GM19238 (cell line): ENCODE measurements around the gene SHOC1.
"Not testable (repeated sequence)": the region's sequence is repeated elsewhere in the genome, so short reads cannot be mapped to it uniquely, and the experiment has no call there.

Experiments used
- DNase-seq: peaks from one replicate; pipeline ENCODE4 v3.0.0; 2011; ENCODE audit warnings: low spot score; ENCODE audit not compliant: insufficient read length

Gene SHOC1

DNA sequence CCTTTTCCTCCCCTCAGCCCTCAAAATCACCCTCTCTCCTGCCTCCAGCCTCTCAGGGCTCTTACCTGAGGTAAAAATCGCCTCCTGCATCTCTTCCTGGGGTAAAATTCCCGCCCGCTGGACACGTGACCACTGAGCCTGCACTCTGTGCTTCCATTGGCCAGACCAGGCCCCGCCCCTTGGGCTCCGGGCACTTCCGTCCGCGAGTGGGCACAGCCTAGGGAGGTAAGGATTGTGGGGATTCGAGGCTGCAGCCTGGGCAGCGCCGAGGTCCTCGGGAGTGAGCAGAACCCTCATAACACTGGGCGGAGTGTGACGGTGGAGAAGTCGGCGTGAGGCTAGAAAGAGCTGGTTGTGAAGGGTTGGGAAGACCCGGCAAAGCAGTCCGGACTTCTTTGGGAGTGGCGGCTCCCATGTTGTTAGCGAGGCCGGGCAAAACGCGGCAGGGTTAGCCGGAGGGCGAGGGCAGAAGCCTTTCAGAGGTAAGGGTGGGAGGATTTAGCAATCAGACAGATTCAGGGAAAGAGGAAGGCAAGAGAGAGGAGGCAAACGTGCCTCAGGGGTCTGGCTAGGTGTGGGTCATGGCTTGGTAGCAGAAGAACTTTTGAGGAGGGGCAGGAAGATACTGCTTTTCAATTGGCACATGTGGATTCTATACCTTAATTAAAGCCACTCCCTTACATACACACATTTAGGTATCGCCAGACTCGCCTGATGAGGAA is at the start of gene SHOC1:
TSS of gene SHOC1 (minus strand) at position 103 of the 722 bp plus-strand sequence. CDS start 3,519 bp downstream, outside the sequence.
- DNase-seq: no peak

DNA sequence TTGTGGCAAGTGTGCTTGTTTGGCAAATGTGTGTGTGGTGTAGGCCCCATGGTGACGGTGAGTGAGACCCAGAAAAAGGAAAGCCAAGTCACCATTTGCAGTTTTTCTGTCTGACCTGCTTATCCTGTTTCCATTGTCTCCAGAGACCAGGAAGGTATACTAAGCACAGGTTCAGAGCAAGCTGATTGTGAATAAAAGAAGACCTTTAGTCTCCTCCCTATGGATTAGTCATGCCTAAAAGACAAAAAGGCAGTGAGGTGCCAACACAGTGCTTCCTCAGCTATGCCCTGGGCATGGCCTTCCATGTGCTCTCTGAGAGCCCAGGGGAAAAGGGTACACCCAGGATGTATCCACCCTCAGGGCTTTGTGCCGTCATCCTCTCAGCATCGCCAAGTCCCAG is 49.2 kb upstream of the SHOC1 start:
- DNase-seq: no peak

DNA sequence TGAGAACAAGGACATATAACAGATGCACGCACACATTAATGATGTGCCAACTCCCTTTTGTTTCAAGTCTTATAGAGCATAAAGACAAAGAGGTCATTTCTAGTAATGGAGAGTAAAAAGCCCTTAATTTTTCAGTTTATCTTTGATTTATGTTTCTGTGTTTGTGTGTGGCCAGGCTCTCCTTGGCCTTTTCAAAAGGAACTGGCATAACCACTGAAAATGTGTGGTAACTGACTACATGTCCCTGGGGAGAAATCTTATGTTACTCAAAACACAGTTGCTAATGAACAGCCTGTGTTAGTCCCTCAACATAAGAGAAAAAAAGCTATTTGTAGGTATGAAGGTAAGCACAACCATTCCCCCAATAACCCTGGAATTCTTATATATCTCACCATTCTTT is 47.6 kb upstream of the SHOC1 start:
- DNase-seq: no peak

DNA sequence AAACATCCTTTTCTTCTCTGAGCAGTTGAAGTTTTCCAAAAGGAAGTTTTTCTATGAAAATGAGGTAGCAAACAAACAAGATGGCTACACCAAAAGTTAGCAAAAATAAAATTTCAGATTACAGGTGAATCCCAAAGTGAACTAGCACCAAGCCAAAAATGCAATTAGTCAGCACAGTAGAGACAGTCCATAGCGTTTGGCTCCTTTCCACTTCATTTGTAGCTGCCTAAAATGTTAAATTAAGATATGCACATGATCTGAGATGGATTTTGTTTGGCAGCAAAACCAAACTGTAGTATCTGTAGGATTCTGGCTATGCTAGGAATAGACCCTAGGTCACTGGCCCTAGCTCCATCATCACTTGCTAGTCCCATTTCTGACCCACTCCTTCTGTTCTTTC is 45.7 kb upstream of the SHOC1 start:
- DNase-seq: no peak

DNA sequence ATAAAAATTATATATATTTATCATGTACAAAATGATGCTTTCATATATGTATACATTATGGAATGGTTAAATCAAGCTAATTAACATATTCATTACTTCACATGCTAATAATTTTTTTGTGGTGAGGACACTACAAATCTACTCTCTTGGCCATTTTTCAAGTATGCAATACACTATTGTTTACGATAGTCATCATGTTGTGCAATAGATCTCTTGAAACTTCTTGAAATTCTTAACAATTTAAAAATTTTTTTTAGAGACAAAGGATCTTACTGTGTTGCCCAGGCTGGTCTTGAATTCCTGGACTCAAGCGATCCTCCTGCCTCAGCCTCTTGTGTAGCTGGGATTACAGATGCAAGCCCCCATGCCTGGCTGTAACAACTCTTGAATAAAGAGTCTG is 45.2 kb upstream of the SHOC1 start:
- DNase-seq: no peak

DNA sequence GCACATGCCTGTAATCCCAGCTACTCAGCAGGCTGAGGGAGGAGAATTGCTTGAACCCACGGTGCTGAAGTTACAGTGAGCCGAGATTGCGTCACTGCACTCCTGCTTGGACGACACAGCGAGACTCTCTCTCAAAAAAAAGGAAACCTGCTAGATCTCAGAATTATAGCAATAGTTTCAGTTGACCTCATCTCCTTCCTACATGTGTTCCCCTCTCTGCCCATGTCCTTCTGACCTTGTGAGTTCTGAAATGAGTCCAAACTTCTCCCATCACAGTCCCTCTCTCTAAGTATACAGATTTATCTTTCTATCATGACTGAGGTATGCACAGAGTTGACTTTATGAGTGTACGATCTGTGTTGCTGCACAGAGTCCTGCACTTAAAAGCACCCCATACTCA is 44.6 kb upstream of the SHOC1 start:
- no peak for DNase-seq

DNA sequence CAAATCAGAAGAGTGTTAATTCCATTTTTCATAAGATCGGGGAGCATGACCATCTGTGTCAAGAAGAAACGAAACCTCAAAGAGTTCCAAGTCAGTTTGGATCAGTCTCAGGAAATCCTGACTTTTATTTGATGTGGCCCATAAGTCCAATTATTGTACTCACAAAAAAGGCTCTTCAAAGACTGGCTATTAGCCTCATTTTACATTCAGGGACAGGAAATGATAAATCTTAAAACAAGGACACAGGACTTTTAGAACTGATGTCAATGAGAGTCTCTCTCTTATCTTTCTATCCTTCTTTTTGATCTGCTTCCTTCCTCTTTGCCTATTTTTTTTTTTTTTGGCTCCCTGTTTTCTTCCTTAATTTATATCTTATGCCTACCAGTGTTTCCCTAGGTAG is 43.7 kb upstream of the SHOC1 start:
- no peak for DNase-seq

DNA sequence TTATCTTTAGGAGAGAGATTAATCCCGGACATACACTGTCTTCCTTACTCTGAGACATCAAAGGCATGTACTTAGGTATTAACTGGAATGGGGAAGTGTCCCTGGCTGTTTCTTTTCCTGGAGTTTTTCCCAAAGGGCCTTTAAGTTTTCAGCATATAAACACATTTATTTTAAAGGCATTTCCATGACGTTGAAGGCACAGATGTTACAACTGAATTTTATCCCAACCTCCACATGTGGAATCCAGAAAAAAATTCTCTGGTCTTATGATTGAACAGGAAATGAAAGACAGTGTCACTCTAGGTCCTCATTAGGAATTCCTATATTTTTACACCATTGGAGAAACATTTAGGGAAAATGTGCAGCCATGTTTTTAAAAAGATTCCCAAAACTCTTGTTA is 41.6 kb upstream of the SHOC1 start:
- DNase-seq: no peak

DNA sequence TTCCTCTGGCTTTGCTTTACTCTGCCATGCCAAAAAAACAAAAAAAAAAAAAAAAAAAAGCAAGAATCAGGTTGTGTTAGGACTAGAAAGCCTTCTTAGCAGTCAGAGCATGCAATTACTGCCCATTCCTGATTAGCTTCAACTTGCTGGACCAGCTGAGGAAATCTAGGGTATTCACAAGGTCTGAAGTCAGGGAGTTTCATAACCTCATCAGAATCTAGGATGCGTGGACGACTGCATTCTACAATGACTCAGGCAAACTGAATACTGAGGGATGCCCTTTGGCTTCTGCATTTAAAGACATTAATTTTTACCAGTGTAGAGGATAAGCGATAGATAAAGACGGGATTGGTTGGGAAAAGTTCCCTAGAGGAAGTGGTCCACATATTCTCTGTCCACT is 39.2 kb upstream of the SHOC1 start:
- DNase-seq: no peak

DNA sequence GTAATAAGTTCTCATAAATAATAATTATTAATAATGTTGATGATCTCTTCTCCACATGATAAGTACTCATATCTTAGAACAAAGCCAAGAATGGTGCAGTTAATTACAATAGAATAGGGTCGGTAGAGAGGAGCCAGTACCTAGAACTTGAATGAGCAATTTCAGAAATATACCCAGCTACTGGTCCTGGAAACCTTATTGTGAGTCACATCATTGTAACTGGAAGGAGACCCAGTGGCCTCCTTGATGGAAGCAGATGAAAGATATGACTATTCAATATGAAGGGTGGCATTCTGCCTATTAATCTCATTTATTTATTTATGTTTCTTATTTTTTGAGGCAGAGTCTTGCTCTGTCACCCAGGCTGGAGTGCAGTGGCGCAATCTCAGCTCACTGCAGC is 37.7 kb upstream of the SHOC1 start:
- DNase-seq: no peak

DNA sequence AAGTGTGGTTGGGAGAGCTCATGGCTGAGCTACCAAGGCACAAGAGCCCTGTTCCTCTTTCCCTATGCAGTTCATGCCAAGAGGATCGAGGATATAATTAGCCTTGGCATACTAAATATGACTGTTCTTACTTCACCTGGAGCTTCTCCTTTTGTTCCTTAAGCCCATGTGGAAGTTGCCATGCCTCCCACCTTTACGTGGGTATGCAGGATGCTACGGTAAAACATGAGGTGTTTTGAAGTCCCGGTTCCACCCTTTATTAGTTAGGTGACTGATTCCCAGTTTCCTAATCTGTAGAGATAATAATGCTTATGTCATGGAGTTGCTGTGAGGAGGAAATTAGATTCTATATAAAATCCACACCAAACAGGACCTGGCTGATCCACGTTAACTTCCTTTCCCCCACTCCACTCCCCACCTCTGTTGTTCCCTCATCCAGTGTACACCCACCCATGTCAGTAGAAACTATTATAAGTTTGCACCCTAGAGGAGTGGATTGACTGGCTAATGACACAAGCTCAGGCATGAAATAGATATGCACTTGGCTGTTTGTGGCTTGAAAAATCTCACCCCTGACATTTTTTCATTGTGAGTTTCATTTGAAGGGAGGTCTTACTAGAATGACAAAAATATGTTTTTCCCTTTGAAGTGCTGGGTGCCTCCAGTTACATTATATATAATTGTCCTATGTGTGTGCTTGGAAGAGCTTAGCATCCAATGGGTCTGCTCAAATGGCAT is 36.8 kb upstream of the SHOC1 start:
- DNase-seq: no peak

DNA sequence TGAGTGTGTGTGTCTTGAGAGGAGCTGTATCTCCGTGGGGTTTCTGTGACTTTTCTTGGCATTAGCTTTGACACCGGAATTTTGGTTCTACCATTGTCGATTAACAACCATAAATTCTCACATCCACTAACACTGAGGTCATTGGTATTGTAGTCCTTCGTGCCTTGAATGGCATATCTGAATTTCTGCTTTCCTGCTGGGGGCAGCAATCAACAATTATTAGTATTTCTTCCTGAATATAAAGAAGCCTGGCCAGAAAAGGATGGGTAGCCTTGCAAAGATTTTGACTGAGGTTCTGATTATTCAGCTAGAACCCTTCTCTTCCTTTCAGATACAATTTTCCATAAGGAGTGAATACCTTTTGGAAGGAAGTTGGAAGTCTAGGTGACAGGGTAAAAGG is 33.5 kb upstream of the SHOC1 start:
- no peak for DNase-seq

DNA sequence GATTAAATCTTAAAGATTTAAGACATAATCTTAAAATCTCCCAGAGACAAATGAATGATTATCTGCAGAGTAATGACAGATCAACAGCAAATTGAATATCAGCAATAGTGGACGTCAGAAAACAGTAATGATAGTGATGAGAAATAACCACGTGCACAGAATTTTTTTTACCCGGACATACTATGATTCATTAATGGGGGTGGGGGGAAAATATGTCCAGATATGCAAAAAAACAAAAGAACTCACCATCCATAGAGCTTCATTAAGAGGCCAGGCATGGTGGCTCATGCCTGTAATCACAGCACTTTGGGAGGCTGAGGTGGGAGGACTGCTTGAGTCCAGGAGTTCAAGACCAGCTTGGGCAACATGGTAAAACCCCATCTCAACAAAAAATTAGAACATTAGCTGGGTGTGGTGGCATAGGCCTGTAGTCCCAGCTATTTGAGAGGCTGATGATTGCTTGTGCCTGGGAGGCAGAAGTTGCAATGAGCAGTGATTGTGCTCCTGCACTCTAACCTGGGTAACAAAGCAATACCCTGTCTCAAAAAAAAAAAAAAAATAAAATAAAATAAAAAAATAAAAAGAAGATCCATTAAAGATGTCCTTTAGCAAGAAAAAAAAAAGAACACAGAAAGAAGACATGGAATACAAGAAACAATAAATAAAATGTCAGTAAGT is 30.9 kb upstream of the SHOC1 start:
- DNase-seq: no peak

DNA sequence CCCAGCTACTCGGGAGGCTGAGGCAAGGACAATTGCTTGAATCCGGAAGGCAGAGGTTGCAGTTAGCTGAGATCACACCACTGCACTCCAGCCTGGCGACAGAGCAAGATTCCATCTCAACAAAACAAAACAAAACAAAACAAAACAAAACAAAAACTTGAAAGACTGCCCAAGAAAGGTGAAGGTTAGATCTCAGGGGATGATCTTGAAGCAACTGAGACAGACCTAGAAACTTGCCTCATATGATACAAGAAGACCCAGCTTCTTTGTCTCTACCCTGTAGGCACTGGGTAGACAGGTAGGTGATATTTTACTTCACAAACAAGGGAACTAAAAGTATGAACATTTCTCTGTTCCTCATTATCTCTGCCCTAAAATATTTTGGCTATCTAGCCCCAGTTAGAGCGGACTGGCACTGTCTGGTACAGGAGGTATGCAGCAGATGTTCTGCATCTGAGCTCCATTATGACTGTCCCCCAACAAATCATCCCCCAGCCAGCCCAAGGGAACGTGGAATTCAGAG is 26.3 kb upstream of the SHOC1 start:
- DNase-seq: no peak

DNA sequence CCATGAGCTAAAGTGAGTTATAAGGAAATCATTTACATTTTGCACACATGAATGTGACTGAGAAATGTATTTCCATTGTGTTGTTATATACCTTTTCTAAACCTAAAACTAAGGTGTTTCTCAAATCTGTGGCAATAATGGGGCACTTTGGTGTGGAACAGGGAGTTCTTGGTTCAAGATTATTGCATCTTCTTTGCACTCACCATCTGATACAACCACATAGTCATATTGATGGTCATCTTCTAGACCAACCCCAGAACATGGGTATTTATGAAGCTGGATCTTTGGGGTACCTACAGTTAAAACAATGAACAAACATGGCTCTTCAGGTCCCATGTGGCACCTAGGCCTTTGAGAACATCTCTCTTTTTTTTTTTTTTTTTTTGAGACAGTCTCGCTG is 24.6 kb upstream of the SHOC1 start:
- DNase-seq: no peak

DNA sequence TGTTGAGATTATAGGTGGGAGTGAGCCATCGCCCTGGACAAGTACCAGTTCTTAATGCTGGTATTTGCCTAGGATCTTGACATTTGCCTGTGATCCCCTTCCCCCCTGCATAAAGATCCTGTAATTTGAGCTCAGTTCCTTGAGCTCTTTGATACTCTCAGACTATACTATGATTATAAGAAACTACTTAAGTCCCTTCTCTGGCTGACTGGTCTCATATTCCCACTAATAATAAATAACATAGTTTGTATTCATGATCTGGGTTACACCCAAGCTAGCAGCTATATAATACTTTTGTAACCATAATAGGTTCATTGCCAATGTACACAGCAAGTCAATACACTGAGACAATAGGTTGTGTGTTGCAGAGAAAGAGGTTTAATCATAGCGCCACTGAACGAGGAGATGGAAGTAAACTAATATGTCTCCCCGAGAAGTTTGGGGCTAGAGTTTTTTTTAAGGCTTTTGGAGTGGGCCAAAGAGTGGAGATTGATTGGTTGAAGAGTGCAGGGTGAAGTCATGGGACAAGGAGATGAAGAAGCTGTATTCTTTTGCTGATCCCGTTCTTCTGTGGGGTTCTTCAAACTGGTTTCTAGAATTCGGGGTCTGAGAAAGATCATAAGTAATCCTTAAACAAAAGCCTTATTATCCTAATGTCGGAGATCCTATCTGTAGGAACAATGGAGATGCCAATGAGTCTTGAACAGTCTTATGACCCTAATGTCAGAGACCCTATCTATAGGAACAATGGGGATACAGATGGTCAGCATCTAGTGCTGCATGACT is 20.7 kb upstream of the SHOC1 start:
- no peak for DNase-seq

DNA sequence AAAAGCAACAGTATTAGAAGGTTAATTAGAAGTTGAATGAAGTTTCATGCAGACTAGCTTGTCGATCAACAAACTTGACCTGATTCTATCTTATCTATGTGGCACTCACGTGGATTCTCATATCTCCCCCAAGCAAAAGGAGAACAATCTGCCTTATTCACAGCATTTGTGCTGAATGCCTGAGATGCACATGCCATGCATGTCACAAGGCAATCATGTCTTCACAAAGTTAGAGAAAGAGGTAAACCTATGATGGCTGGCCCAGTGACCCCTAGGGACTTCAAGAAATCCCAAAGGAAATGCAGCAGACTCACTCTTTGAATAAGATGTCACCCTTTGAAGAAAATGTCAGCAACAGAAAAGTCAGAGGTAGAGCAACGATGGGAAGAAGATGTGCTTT is 17.6 kb upstream of the SHOC1 start:
- no peak for DNase-seq

DNA sequence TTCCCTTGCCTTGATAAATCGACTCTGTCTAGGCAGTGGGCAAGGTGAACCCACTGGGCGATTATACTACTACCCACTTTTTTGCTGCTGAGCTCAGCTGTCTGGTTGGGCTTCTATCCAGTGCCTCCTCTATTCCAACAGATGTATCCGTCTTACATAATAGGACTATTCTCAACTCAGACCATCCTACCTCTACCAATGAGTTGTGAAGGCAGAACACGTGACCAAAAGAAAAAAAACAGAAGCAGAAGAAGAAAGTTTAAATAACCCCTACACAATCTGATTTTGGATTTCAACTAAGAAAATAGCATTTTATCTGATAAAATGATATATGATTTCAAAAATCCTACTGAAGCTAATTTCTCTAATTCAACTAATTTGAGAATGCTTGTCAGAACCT is 16.2 kb upstream of the SHOC1 start:
- no peak for DNase-seq

DNA sequence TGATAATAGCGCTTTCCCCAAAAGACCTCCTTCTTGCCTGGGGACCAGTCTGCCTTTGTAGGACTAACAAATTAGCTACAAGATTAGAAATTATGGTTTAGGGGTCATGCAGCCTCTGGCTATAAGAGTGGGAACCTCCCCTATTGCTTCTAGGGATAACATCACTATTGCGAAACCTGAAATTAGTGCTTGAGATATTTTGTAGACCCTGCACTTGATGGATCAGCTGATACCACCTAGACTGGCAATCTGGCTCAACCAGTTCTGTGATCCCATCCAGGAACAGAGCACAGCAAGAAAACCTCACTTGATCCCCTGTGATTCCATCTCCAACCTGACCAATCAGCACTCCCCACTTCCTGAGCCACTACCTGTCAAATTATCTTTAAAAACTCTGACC is 15.7 kb upstream of the SHOC1 start:
- not testable (repeated sequence) for DNase-seq

DNA sequence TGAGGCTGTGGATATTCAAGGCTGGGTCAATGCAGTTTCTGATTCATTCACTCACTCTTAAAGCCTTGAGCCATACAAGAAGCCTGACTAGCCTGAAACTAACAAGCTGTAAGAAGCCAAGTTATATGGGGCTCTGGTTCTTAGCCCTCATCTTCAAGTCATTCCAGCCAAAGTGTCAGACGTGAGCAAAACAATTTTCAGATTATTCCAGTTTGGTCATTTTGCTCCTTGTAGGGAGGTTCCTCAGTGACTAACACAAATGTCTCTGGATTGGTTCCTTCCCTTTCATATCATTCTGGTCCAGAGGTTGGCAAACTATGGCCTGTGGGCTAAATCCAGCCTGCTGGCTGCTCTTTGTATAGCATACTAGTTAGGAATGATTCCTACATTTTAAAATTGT is 12.5 kb upstream of the SHOC1 start:
- DNase-seq: no peak

DNA sequence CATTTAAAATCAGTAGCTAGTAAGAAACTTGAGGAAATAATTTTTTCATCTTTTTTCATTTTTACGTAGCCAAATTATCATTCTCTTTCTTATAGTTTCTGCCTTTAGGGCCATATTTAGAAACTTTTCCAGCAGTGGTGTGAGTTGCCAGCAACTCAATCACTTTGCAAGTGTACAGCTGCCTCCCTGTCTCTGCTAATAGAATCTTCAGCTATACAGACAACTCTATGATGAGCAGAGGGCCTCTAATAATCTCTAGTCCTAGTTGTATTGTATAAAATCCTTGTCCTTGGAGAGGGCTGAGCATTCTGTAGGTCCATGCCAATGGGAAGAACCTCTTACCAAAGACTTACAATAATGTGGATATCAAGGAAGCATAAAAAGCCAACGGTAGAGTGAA is 11.5 kb upstream of the SHOC1 start:
- DNase-seq: no peak

DNA sequence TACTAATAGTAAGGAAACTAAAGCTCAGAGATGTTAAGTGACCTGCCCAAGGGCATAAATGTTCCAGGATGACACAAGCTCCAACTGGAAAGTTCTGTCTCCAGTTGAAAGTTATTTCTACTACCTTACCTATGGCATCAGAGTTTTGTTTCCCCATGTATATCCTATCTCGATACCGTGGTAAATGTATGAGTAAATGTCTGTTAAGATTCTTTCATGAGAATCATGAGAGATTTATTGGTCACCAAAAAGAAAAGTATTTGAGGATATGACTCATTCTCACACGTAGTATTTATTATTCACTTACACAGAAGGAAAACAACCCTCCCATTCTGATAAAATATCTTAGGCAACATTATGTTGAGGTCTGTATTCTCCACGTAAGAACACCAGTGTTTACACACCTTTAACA is 11.1 kb upstream of the SHOC1 start:
- no peak for DNase-seq
